ENCODE data around the gene COX14. TPM values are rescaled to one million over a fixed set of nuclear protein-coding genes. Genes with fewer than 3 reads are reported as not detected.
A peak's percentile ranks its signal among the peaks of the same experiment; 100 is the strongest.

COX14 gene
- polyA plus RNA-seq, 1 donor (not counting 4 experiments of a cell fraction or from before 2014, with no cell fraction given), result 96.6 TPM

DNA sequence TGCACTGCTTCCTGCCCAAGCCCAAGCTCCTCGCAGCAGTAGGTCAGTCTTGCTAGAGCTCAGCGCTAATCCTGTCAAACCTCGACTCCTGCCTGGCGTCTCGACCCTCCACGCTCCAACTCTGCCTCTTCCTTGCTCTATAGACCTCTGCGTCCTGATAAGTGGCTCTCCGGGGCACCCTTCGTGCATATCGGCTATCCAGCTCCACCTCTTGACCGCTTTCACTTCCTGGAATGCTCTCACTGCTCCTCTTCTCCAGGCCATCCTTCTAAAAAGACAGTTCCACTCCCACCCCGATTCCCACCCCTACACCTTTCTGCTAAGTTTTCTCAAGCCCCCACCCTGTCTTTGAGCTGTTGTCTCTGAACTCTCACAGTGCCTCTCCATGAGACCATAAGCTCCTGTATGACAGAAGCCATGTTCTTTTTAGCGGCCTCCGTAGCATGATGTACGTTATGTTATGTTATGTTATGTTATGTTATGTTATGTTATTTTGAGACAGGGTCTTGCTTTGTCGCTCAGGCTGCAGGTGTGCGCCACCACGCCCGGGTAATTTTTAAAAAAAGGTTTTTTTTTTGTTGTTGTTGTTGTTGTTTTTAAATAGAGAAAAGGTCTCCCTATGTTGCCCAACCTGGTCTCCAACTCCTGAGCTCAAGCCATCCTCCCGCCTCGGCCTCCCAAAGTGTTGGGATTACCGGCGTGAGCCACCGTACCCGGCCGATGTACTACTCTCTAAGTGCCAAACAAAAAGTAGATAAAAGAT is 601 bp downstream of the COX14 start:
- Histone ChIP-seq H3K27ac (ENCODE audit: control insufficient read depth, insufficient read depth, low read length) (peak overlapping the region; percentile 82), H2AFZ (ENCODE audit: control insufficient read depth, low read length) (peak overlapping the region; percentile 97), H3K9ac (ENCODE audit: control insufficient read depth, extremely low read depth, insufficient read depth, low read length) (peak overlapping the region; percentile 92), H3K4me3 (ENCODE audit: control insufficient read depth in 2 of 3, extremely low read depth in 1 of 3, insufficient read depth in 2 of 3, low read depth in 1 of 3, low read length in 3 of 3) (peak overlapping the region; percentile 83 to 99 (median 98)), H3K36me3 (ENCODE audit: control insufficient read depth in 2 of 2, extremely low read depth in 1 of 2, insufficient read depth in 2 of 2, low read length in 2 of 2) (peaks cover 2 to 5% of the 10 kb centered on the region in 2 experiments), H3K4me1 (ENCODE audit: control insufficient read depth, extremely low read depth, insufficient read depth, low read length) (peaks cover 20% of the 10 kb centered on the region), H3K27me3 (ENCODE audit: control insufficient read depth, extremely low read depth, insufficient read depth, low read length) (no peaks in the 10 kb centered on the region), H4K20me1 (ENCODE audit: control insufficient read depth, extremely low read depth, insufficient read depth, low read length) (no peaks in the 10 kb centered on the region), H3K9me1 (ENCODE audit: control insufficient read depth, extremely low read depth, insufficient read depth, low read length) (no peaks in the 10 kb centered on the region), H3K4me2 (ENCODE audit: control insufficient read depth, extremely low read depth, insufficient read depth, low read depth, low read length) (peak overlapping the region; percentile 84), H3K9me3 (ENCODE audit: control insufficient read depth, low read depth, low read length) (no peaks in the 10 kb centered on the region), H3K79me2 (ENCODE audit: control insufficient read depth, insufficient read depth, low read length) (peaks cover 42% of the 10 kb centered on the region)
- dilution Hi-C loops (cut with MboI; ENCODE audit: extremely low pct_ligation_motif_present, low sequenced_read_pairs), result no loop called here
- no peak for DNase-seq (ENCODE audit: low read depth, low spot score)
- TF ChIP-seq, protein P1, sequence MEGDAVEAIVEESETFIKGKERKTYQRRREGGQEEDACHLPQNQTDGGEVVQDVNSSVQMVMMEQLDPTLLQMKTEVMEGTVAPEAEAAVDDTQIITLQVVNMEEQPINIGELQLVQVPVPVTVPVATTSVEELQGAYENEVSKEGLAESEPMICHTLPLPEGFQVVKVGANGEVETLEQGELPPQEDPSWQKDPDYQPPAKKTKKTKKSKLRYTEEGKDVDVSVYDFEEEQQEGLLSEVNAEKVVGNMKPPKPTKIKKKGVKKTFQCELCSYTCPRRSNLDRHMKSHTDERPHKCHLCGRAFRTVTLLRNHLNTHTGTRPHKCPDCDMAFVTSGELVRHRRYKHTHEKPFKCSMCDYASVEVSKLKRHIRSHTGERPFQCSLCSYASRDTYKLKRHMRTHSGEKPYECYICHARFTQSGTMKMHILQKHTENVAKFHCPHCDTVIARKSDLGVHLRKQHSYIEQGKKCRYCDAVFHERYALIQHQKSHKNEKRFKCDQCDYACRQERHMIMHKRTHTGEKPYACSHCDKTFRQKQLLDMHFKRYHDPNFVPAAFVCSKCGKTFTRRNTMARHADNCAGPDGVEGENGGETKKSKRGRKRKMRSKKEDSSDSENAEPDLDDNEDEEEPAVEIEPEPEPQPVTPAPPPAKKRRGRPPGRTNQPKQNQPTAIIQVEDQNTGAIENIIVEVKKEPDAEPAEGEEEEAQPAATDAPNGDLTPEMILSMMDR (optimal IDR thresholded peaks at IDR 0.05 in 1 of 3, IDR thresholded peaks at IDR 0.05 in 1 of 3, conservative IDR thresholded peaks at IDR 0.05 in 1 of 3; ENCODE audit: extremely low read depth in 1 of 3, insufficient read depth in 2 of 3, low read length in 3 of 3), result no peak
- TF ChIP-seq EZH2 (IDR thresholded peaks at IDR 0.05; ENCODE audit: low read length), result no peak
- FAIRE-seq, result no peak

DNA sequence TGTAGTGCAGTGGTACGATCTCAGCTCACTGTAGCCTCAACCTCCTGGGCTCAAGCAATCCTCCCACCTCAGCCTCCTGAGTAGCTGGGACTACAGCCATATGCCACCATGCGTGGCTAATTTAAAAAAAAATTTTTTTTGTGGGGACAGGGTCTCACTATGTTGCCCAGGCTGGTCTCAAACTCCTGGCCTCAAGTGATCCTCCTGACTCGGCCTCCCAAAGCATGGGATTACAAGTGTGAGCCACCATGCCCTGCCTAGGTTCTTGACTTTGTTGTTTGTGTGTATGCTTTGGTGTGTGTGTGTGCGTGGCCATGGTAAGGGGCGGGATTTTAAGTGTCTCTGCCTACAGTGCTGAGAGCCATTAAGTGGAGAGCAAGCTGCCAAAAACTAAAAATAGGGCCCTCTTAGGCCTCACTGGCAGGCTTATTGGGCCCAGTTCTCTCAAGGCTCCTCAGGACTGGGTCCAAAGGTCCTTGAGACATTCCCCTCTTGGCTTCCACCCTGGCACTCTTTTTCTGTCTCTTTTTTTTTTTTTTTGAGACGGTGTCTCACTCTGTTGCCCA is 5.1 kb downstream of the COX14 start:
- no peak overlapping the region for H3K4me3 ChIP-seq (ENCODE audit: control insufficient read depth in 2 of 3, extremely low read depth in 1 of 3, insufficient read depth in 2 of 3, low read depth in 1 of 3, low read length in 3 of 3)
- peaks cover 41% of the 10 kb centered on the region for H3K79me2 ChIP-seq (ENCODE audit: control insufficient read depth, insufficient read depth, low read length)
- H3K36me3 ChIP-seq (ENCODE audit: control insufficient read depth in 2 of 2, extremely low read depth in 1 of 2, insufficient read depth in 2 of 2, low read length in 2 of 2), result peaks cover 14 to 15% of the 10 kb centered on the region in 2 experiments
- no peaks in the 10 kb centered on the region for H3K27me3 ChIP-seq (ENCODE audit: control insufficient read depth, extremely low read depth, insufficient read depth, low read length)
- no peak overlapping the region for H2AFZ ChIP-seq (ENCODE audit: control insufficient read depth, low read length)
- H3K9me1 ChIP-seq (ENCODE audit: control insufficient read depth, extremely low read depth, insufficient read depth, low read length), result no peaks in the 10 kb centered on the region
- peaks cover 4% of the 10 kb centered on the region for H3K4me1 ChIP-seq (ENCODE audit: control insufficient read depth, extremely low read depth, insufficient read depth, low read length)
- H3K9me3 ChIP-seq (ENCODE audit: control insufficient read depth, low read depth, low read length), result no peaks in the 10 kb centered on the region
- H3K27ac ChIP-seq (ENCODE audit: control insufficient read depth, insufficient read depth, low read length), result no peak overlapping the region
- no peaks in the 10 kb centered on the region for H4K20me1 ChIP-seq (ENCODE audit: control insufficient read depth, extremely low read depth, insufficient read depth, low read length)
- dilution Hi-C loops (cut with MboI; ENCODE audit: extremely low pct_ligation_motif_present, low sequenced_read_pairs), result no loop called here
- no peak for TF ChIP-seq EZH2 (IDR thresholded peaks at IDR 0.05; ENCODE audit: low read length)
- TF ChIP-seq, protein P1 (optimal IDR thresholded peaks at IDR 0.05 in 1 of 3, IDR thresholded peaks at IDR 0.05 in 1 of 3, conservative IDR thresholded peaks at IDR 0.05 in 1 of 3; ENCODE audit: extremely low read depth in 1 of 3, insufficient read depth in 2 of 3, low read length in 3 of 3), result no peak
- no peak for DNase-seq (ENCODE audit: low read depth, low spot score)
- FAIRE-seq, result no peak
- no peak overlapping the region for H3K4me2 ChIP-seq (ENCODE audit: control insufficient read depth, extremely low read depth, insufficient read depth, low read depth, low read length)
- H3K9ac ChIP-seq (ENCODE audit: control insufficient read depth, extremely low read depth, insufficient read depth, low read length), result no peak overlapping the region
